Astrocyte (in vitro differentiated cells and primary cell): Measurements from ENCODE around the gene CACNA1H.

Source experiments
- EZH2 ChIP-seq: IDR thresholded peaks from 2 replicates; pipeline ENCODE4 v1.6.1; 2012; ENCODE audit warnings: mild to moderate bottlenecking, low read length, inconsistent platforms; ENCODE audit not compliant: insufficient read depth
- TF ChIP-seq, protein P1 (sequence below): IDR thresholded peaks from 2 replicates; pipeline ENCODE4 v1.5.1; 2011; ENCODE audit warnings: low read depth, mild to moderate bottlenecking, inconsistent platforms, low read length, moderate library complexity; ENCODE audit not compliant: insufficient read depth

DNA sequence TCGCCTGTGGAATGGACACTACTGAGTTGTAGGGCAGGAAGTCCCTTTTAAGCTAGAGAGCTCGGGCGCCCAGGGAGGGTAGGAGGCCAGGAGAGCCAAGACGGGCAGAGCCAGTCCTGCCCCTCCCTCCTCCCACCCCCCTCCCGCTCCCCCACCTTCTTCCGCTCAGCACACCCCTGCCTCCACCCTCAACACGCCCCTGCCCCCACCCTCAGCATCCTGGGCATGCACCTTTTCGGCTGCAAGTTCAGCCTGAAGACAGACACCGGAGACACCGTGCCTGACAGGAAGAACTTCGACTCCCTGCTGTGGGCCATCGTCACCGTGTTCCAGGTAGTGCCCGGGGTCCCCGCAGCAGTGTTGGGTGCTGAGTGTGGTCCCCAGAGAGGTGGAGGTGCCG is 53.9 kb downstream of the CACNA1H start:
- TF ChIP-seq, protein P1, sequence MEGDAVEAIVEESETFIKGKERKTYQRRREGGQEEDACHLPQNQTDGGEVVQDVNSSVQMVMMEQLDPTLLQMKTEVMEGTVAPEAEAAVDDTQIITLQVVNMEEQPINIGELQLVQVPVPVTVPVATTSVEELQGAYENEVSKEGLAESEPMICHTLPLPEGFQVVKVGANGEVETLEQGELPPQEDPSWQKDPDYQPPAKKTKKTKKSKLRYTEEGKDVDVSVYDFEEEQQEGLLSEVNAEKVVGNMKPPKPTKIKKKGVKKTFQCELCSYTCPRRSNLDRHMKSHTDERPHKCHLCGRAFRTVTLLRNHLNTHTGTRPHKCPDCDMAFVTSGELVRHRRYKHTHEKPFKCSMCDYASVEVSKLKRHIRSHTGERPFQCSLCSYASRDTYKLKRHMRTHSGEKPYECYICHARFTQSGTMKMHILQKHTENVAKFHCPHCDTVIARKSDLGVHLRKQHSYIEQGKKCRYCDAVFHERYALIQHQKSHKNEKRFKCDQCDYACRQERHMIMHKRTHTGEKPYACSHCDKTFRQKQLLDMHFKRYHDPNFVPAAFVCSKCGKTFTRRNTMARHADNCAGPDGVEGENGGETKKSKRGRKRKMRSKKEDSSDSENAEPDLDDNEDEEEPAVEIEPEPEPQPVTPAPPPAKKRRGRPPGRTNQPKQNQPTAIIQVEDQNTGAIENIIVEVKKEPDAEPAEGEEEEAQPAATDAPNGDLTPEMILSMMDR, result no peak
- TF ChIP-seq EZH2, result no peak
